K562 (cell line): Measurements from ENCODE around the gene INTS6.

Experiments used
- CBX8 ChIP-seq: fragments of 200-600 bp; sonication (generic); IDR thresholded peaks from 2 replicates; pipeline ENCODE4 v1.6.1; 2012; ENCODE audit warnings: borderline replicate concordance, mixed run types, low read depth, mild to moderate bottlenecking, moderate library complexity, mixed read lengths, low read length, control low read depth, inconsistent platforms; ENCODE audit not compliant: poor library complexity, severe bottlenecking; ENCODE audit errors: extremely low read depth
- CREM ChIP-seq: IDR thresholded peaks from 2 replicates; pipeline ENCODE4 v1.6.1; 2014; ENCODE audit warnings: antibody characterized with exemption, low read depth
- EP400 ChIP-seq: fragments of 450-650 bp; IDR thresholded peaks from 2 replicates; pipeline ENCODE4 v1.6.1; 2017; ENCODE audit warnings: antibody characterized with exemption, mild to moderate bottlenecking, moderate library complexity
- EZH2 ChIP-seq: IDR thresholded peaks from 2 replicates; pipeline ENCODE4 v1.6.1; 2012; ENCODE audit warnings: low read depth, mild to moderate bottlenecking, inconsistent platforms, low read length, borderline replicate concordance
- POLR2AphosphoS5 ChIP-seq: IDR thresholded peaks from 2 replicates; pipeline ENCODE4 v1.6.1; 2011; ENCODE audit warnings: mild to moderate bottlenecking, low read depth, low read length, moderate library complexity; ENCODE audit not compliant: control insufficient read depth, insufficient read depth
- ZKSCAN1 ChIP-seq: fragments of 150-350 bp; IDR thresholded peaks from 2 replicates; pipeline ENCODE4 v1.6.1; 2016; ENCODE audit warnings: low read depth, low read length
- TF ChIP-seq, protein P1 (sequence below), 2 experiments: fragments of 450-650 bp in 1 of 2; sonication (generic) in 1 of 2; formaldehyde crosslinking; conservative IDR thresholded peaks; 2 replicates each; pipeline versions ENCODE4 v1.4.0 to v1.8.1; 2020 to 2022; ENCODE audit warnings: mild to moderate bottlenecking in 1 of 2, missing genetic modification reagents in 1 of 2
- TF ChIP-seq, protein P2 (sequence below): IDR thresholded peaks from 2 replicates; pipeline ENCODE4 v1.6.1; 2012; ENCODE audit warnings: low read depth, low read length, improper control_type of control experiment, borderline replicate concordance
- TF ChIP-seq, protein P3 (sequence below), 3 experiments: fragments of 200-800 bp in 1 of 3; sonication (Bioruptor generic) in 1 of 3; sonication (generic) in 1 of 3; formaldehyde crosslinking in 1 of 3; IDR thresholded peaks; 2 replicates each; pipeline versions ENCODE4 v1.6.1 to v1.8.0; 2016 to 2022; ENCODE audit warnings: mild to moderate bottlenecking in 2 of 3, missing compliant biosample characterization in 2 of 3, missing genetic modification characterization in 2 of 3, missing genetic modification reagents in 1 of 3
- TF ChIP-seq, protein P4 (sequence below), 3 experiments: IDR thresholded peaks in 2 of 3; conservative IDR thresholded peaks in 1 of 3; 2 replicates each; pipeline ENCODE4 v1.5.1; 2011 to 2012; ENCODE audit warnings: low read length in 3 of 3, mild to moderate bottlenecking in 3 of 3, control low read depth in 2 of 3, improper control_type of control experiment in 1 of 3, inconsistent platforms in 1 of 3, low read depth in 1 of 3, mixed read lengths in 1 of 3, moderate library complexity in 1 of 3; ENCODE audit not compliant: insufficient read depth in 2 of 3
- TF ChIP-seq, protein P5 (sequence below): fragments of 150-350 bp; conservative IDR thresholded peaks from 2 replicates; pipeline ENCODE4 v1.6.1; 2014; ENCODE audit warnings: low read length
- TF ChIP-seq, protein P6 (sequence below): sonication (generic); formaldehyde crosslinking; IDR thresholded peaks from 2 replicates; pipeline ENCODE4 v1.5.0; 2020; ENCODE audit warnings: missing genetic modification reagents

DNA sequence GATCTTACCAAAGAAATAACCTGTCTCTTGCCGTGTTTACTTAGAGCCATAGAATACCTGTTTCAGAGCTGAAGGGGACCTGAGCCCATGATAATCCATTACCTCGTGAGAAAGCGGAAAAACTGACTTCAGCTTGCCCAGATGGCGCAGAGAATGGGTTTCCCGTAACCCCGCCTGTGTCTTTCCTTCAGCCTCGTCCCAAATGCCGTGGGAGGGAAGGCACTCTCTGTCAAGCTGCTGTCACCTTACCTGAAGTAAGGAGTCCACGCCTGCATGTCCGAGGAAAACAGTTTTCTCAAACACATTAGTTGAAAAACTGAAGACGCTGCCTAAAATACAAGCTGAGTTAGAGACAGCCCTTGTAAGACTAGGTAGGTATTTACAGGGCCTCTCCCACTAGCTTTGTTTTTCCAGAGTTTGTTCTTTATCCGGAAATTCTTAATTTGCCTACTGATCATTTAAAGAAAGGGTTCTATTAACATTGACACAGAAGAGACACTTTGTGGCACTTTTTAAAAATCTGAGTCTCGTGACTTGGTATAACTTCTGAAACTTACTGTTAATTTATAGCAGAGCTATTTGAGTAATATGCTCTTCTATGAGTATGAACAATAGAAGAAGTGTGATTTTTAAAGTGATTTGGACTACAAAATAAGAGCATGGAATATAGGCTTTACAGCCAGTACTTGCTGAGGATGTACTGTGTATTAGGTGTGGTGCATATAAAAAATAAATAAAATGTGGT lies 1.3 kb upstream of the INTS6 start:
- TF ChIP-seq, protein P1, sequence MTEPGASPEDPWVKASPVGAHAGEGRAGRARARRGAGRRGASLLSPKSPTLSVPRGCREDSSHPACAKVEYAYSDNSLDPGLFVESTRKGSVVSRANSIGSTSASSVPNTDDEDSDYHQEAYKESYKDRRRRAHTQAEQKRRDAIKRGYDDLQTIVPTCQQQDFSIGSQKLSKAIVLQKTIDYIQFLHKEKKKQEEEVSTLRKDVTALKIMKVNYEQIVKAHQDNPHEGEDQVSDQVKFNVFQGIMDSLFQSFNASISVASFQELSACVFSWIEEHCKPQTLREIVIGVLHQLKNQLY (CRISPR knock-in tag; conservative IDR thresholded peaks at IDR 0.05): no peak
- TF ChIP-seq, protein P2, sequence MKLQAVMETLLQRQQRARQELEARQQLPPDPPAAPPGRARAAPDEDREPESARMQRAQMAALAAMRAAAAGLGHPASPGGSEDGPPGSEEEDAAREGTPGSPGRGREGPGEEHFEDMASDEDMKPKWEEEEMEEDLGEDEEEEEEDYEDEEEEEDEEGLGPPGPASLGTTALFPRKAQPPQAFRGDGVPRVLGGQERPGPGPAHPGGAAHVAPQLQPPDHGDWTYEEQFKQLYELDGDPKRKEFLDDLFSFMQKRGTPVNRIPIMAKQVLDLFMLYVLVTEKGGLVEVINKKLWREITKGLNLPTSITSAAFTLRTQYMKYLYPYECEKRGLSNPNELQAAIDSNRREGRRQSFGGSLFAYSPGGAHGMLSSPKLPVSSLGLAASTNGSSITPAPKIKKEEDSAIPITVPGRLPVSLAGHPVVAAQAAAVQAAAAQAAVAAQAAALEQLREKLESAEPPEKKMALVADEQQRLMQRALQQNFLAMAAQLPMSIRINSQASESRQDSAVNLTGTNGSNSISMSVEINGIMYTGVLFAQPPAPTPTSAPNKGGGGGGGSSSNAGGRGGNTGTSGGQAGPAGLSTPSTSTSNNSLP: no peak
- TF ChIP-seq, protein P3, sequence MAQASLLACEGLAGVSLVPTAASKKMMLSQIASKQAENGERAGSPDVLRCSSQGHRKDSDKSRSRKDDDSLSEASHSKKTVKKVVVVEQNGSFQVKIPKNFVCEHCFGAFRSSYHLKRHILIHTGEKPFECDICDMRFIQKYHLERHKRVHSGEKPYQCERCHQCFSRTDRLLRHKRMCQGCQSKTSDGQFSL (CRISPR knock-in tag; IDR thresholded peaks at IDR 0.05): no peak
- TF ChIP-seq, protein P3 (tag; IDR thresholded peaks at IDR 0.05): no peak
- TF ChIP-seq CREM (no peak), CBX8 (no peak), ZKSCAN1 (no peak), EP400 (no peak), EZH2 (no peak), POLR2AphosphoS5 (no peak)
- TF ChIP-seq, protein P4, sequence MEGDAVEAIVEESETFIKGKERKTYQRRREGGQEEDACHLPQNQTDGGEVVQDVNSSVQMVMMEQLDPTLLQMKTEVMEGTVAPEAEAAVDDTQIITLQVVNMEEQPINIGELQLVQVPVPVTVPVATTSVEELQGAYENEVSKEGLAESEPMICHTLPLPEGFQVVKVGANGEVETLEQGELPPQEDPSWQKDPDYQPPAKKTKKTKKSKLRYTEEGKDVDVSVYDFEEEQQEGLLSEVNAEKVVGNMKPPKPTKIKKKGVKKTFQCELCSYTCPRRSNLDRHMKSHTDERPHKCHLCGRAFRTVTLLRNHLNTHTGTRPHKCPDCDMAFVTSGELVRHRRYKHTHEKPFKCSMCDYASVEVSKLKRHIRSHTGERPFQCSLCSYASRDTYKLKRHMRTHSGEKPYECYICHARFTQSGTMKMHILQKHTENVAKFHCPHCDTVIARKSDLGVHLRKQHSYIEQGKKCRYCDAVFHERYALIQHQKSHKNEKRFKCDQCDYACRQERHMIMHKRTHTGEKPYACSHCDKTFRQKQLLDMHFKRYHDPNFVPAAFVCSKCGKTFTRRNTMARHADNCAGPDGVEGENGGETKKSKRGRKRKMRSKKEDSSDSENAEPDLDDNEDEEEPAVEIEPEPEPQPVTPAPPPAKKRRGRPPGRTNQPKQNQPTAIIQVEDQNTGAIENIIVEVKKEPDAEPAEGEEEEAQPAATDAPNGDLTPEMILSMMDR (IDR thresholded peaks at IDR 0.05 in 2 of 3, conservative IDR thresholded peaks at IDR 0.05 in 1 of 3; ENCODE audit: insufficient read depth in 2 of 3, low read depth in 1 of 3, low read length in 3 of 3): no peak
- TF ChIP-seq, protein P5, sequence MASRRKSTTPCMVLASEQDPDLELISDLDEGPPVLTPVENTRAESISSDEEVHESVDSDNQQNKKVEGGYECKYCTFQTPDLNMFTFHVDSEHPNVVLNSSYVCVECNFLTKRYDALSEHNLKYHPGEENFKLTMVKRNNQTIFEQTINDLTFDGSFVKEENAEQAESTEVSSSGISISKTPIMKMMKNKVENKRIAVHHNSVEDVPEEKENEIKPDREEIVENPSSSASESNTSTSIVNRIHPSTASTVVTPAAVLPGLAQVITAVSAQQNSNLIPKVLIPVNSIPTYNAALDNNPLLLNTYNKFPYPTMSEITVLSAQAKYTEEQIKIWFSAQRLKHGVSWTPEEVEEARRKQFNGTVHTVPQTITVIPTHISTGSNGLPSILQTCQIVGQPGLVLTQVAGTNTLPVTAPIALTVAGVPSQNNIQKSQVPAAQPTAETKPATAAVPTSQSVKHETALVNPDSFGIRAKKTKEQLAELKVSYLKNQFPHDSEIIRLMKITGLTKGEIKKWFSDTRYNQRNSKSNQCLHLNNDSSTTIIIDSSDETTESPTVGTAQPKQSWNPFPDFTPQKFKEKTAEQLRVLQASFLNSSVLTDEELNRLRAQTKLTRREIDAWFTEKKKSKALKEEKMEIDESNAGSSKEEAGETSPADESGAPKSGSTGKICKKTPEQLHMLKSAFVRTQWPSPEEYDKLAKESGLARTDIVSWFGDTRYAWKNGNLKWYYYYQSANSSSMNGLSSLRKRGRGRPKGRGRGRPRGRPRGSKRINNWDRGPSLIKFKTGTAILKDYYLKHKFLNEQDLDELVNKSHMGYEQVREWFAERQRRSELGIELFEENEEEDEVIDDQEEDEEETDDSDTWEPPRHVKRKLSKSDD: no peak
- TF ChIP-seq, protein P6, sequence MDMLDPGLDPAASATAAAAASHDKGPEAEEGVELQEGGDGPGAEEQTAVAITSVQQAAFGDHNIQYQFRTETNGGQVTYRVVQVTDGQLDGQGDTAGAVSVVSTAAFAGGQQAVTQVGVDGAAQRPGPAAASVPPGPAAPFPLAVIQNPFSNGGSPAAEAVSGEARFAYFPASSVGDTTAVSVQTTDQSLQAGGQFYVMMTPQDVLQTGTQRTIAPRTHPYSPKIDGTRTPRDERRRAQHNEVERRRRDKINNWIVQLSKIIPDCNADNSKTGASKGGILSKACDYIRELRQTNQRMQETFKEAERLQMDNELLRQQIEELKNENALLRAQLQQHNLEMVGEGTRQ (CRISPR knock-in tag): no peak
